ENCODE results near the gene FBXO10.

DNA sequence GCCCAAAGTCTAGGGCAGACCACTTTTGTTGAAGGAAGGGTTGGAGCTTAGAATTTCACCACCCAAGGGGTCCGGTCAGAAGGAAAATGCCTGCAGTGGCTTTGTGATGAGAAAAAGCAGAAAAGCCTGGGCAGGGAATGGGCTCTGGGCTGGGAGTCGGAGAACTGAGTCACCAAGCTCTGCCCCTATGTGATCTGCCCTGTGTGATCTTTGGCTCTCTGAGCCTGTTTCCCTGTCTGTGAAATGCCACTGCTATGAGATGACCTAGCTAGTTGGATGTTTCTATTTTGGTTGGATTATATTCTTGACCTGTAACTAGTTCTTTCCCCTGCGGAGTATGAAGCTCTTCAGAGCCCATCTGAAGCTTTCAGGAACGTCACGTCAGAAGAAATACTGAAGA is 80.6 kb downstream of the FBXO10 start:
- TF ChIP-seq, protein P1, sequence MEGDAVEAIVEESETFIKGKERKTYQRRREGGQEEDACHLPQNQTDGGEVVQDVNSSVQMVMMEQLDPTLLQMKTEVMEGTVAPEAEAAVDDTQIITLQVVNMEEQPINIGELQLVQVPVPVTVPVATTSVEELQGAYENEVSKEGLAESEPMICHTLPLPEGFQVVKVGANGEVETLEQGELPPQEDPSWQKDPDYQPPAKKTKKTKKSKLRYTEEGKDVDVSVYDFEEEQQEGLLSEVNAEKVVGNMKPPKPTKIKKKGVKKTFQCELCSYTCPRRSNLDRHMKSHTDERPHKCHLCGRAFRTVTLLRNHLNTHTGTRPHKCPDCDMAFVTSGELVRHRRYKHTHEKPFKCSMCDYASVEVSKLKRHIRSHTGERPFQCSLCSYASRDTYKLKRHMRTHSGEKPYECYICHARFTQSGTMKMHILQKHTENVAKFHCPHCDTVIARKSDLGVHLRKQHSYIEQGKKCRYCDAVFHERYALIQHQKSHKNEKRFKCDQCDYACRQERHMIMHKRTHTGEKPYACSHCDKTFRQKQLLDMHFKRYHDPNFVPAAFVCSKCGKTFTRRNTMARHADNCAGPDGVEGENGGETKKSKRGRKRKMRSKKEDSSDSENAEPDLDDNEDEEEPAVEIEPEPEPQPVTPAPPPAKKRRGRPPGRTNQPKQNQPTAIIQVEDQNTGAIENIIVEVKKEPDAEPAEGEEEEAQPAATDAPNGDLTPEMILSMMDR (IDR thresholded peaks at IDR 0.05), result no peak
- TF ChIP-seq POLR2A (IDR thresholded peaks at IDR 0.05), result no peak

Measured in breast epithelium (tissue), 3 donors.